HFFc6 (cell line): ENCODE data around the gene TMEM236. TPM values are rescaled to one million over a fixed set of nuclear protein-coding genes. Genes with fewer than 3 reads are reported as not detected.

Source experiments
- DNase-seq: peaks from one replicate; pipeline ENCODE4 v3.0.0-alpha.2; 2018
- H3K27ac Mint-ChIP-seq: 2 replicates; pipeline ENCODE4 v1.8.0; 2020; ENCODE audit warnings: mild to moderate bottlenecking, mixed read lengths
- H3K27me3 Mint-ChIP-seq: 2 replicates; pipeline ENCODE4 v1.8.0; 2021; ENCODE audit warnings: mild to moderate bottlenecking, moderate library complexity, mixed read lengths; ENCODE audit not compliant: insufficient read depth
- H3K36me3 Mint-ChIP-seq: 2 replicates; pipeline ENCODE4 v1.8.0; 2021; ENCODE audit warnings: low read depth, mixed read lengths
- H3K4me1 Mint-ChIP-seq: 2 replicates; pipeline ENCODE4 v1.8.0; 2020; ENCODE audit warnings: low read depth, mixed read lengths
- H3K4me3 Mint-ChIP-seq: 2 replicates; pipeline ENCODE4 v1.8.0; 2020; ENCODE audit warnings: mild to moderate bottlenecking, moderate library complexity, mixed read lengths
- H3K9me3 Mint-ChIP-seq: 2 replicates; pipeline ENCODE4 v1.8.0; 2020; ENCODE audit warnings: mild to moderate bottlenecking, mixed read lengths
- CTCF ChIP-seq: fragments of 200-600 bp; sonication (generic); IDR thresholded peaks from 2 replicates; pipeline ENCODE4 v1.5.0; 2021; ENCODE audit warnings: antibody characterized with exemption, mild to moderate bottlenecking
- total RNA-seq, 6 experiments: library from RNA; stranded (reverse); fragmentation: NEBNext Ultra II Directional; extraction: Animal tissue kit (Norgen Biotek cat#: 25700); gene quantifications; 2 replicates in 1 of 6; 3 replicates in 5 of 6; pipeline ENCODE4 v1.2.3, GENCODE V29; 2021

TMEM236 gene
- total RNA-seq, 6 experiments from 2014 or later: 0.07 to 0.20 (median 0.09) TPM

- H3K9me3 Mint-ChIP-seq: no peaks in the 10 kb centered on the region
- H3K4me1 Mint-ChIP-seq: peaks cover 8% of the 10 kb centered on the region
- no peak overlapping the region for H3K4me3 Mint-ChIP-seq
- H3K27ac Mint-ChIP-seq: no peak overlapping the region
- DNase-seq: no peak
- H3K27me3 Mint-ChIP-seq: peaks cover 2% of the 10 kb centered on the region; the same call in 1 of the 2 replicates
- H3K36me3 Mint-ChIP-seq: no peaks in the 10 kb centered on the region
- TF ChIP-seq CTCF: no peak
Observed at GRCh38 chr10:17805330-17805729, 53.3 kb downstream of the TMEM236 start.

GRCh38 chr10:17805921-17806577 is 54.0 kb downstream of the TMEM236 start:
- DNase-seq: no peak
- Mint-ChIP-seq H3K4me3 (no peak overlapping the region), H3K27ac (no peak overlapping the region), H3K9me3 (no peaks in the 10 kb centered on the region), H3K4me1 (peaks cover 16% of the 10 kb centered on the region), H3K27me3 (peaks cover 2% of the 10 kb centered on the region; the same call in 1 of the 2 replicates), H3K36me3 (no peaks in the 10 kb centered on the region)
- TF ChIP-seq CTCF: peak; percentile 45

GRCh38 chr10:17808971-17809841 is 57.2 kb downstream of the TMEM236 start, which contains the start of gene MRC1:
MRC1 (plus strand) TSS chr10:17809348; CDS start chr10:17809466, 118 bp downstream.
- TF ChIP-seq CTCF: no peak
- H3K9me3 Mint-ChIP-seq: no peaks in the 10 kb centered on the region
- DNase-seq: no peak
- no peak within 1 kb of the TSS for H3K27ac Mint-ChIP-seq
- peaks cover 14% of the 10 kb centered on the region for H3K4me1 Mint-ChIP-seq
- H3K36me3 Mint-ChIP-seq: no peaks in the 10 kb centered on the region
- H3K4me3 Mint-ChIP-seq: no peak within 1 kb of the TSS
- H3K27me3 Mint-ChIP-seq: peaks cover 2% of the 10 kb centered on the region; the same call in 1 of the 2 replicates

GRCh38 chr10:17811146-17811865 is 59.3 kb downstream of the TMEM236 start:
- no peak for TF ChIP-seq CTCF
- Mint-ChIP-seq H3K4me1 (peaks cover 14% of the 10 kb centered on the region), H3K27me3 (peaks cover 4% of the 10 kb centered on the region), H3K9me3 (no peaks in the 10 kb centered on the region), H3K27ac (no peak overlapping the region), H3K4me3 (no peak overlapping the region), H3K36me3 (no peaks in the 10 kb centered on the region)
- DNase-seq: no peak

GRCh38 chr10:17814973-17815372 is 63.0 kb downstream of the TMEM236 start:
- Mint-ChIP-seq H3K27ac (no peak overlapping the region), H3K27me3 (peaks cover 3% of the 10 kb centered on the region; the same call in 1 of the 2 replicates), H3K36me3 (no peaks in the 10 kb centered on the region), H3K9me3 (no peaks in the 10 kb centered on the region), H3K4me3 (no peak overlapping the region), H3K4me1 (peaks cover 14% of the 10 kb centered on the region)
- TF ChIP-seq CTCF: no peak
- DNase-seq: no peak
